NCI-H146 treated with DMSO at 0.1 percent for 48 hours (cell line): Measurements from ENCODE around the gene LGR6.
"Not testable (repeated sequence)": the region's sequence is repeated elsewhere in the genome, so short reads cannot be mapped to it uniquely, and the experiment has no call there.

ENCODE experiments used
- DNase-seq: peaks from one replicate; lab custom pipeline; 2025; ENCODE audit not compliant: unreplicated experiment; lab: John Stamatoyannopoulos, UW

Gene LGR6

GRCh38 chr1:202261209-202261958 is 67.8 kb downstream of the LGR6 start:
- DNase-seq: not testable (repeated sequence)

DNA sequence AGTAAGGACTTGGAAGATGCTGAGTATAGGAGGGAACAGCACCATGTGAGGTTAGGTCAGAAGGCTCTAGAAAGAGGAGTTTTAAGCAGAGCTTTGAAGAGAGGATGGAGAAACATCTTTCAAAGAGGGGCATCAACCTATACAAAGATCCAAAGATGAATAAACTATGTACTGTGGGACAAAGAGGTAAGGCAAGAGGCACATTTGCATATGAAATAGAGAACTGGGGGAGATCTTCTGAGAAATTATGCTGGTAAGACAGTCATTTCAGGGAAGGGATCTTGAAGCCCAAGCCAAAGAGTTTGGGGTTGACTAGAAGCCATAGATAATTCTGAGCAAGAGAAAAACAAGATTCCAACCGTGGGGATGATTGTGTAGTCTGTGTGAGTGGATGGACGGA is 70.0 kb downstream of the LGR6 start:
- no peak for DNase-seq

- DNase-seq: no peak
Measured at GRCh38 chr1:202264300-202264699, 70.7 kb downstream of the LGR6 start.

DNA sequence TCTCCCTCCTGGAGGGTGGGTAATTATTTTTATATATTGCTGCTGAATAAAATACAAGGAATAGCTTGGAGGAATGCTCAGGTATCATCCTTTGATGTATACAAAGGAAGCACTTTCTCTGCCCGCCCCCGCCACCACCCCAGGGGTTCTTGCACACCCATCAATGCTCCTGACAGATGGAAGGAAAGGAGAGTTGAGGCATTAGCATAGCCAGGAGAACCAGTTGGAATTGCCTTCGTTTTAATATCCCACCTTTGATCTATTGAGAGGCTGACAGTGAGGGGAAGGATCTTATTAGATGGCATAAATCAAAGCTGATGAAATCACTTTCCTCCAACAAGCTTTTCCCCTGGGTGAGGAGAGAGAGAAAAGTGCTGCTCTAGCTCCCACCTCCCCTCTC is 71.1 kb downstream of the LGR6 start:
- DNase-seq: no peak

- no peak for DNase-seq
Measured at GRCh38 chr1:202266061-202266765, 72.6 kb downstream of the LGR6 start.

- DNase-seq: no peak
Measured at GRCh38 chr1:202268032-202268431, 74.4 kb downstream of the LGR6 start.

GRCh38 chr1:202268817-202269216 is 75.2 kb downstream of the LGR6 start:
- DNase-seq: no peak

DNA sequence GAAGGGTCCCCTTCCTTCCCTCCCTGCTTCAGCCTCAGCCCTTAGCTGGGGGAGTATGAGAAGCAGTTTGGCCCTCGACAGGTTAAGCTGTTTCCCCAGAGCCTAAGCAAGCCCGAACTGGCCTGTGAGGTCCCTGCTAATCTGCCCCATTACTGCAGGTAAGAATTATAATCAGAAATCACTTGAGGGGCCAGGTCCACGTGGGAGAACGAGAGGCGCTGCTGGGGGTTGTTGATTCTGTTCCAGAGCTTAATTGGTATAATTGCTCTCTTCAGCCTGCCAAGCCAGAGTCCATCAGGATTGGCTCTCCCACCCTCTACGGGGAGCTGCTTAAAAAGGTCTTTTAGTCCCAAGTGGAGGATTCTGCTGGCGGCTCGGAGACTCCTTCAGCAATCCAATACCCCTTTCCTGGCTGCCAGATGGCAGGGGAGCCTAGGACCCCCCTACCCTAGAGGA is 77.3 kb downstream of the LGR6 start:
- peak; percentile 67 for DNase-seq

- DNase-seq: no peak
Measured at GRCh38 chr1:202272103-202272845, 78.7 kb downstream of the LGR6 start.

DNA sequence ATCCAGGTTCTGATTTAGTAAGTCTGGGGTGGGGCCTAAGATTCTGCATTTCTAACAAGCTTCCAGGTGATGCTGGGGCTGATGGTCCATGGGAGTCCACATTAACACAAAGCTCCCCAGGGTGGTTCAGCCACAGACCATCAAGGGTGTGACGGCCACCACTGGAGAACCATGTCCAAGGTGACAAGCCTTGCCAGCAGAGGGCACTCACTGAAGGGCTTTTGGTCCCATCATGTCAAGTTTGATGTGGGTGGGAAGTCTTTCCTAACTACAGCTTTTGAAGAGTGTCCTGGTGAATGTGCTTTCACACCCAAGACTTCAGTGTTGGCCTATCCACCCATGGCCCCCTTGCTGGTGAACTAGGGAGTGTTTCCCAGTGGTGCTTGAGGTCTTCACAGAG is 81.0 kb downstream of the LGR6 start:
- DNase-seq: no peak

GRCh38 chr1:202275061-202275770 is 81.6 kb downstream of the LGR6 start:
- DNase-seq: no peak

GRCh38 chr1:202276081-202276715 is 82.6 kb downstream of the LGR6 start:
- no peak for DNase-seq

- DNase-seq: no peak
Measured at GRCh38 chr1:202276920-202277319, 83.3 kb downstream of the LGR6 start.

- DNase-seq: no peak
Measured at GRCh38 chr1:202278751-202279150, 85.2 kb downstream of the LGR6 start.

DNA sequence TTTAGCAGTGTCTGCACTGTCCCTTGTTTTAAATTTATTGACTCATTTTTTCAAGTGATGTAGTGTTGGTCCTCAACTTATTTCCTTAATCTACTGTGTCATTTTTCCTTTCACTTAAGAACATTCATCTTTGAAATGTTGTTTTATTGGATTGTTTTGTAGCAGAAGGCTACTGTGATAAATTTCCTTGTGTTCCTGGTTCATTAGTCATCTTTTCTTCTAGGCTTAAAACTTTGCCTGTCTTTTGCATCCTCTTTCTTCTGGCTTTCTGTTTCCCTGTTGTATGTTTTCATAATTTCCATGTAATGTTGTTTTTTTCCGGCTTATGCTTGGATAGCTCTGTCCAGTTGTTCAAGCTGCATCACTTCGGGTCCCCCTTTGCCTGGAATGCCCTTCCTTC is 86.2 kb downstream of the LGR6 start:
- no peak for DNase-seq

DNA sequence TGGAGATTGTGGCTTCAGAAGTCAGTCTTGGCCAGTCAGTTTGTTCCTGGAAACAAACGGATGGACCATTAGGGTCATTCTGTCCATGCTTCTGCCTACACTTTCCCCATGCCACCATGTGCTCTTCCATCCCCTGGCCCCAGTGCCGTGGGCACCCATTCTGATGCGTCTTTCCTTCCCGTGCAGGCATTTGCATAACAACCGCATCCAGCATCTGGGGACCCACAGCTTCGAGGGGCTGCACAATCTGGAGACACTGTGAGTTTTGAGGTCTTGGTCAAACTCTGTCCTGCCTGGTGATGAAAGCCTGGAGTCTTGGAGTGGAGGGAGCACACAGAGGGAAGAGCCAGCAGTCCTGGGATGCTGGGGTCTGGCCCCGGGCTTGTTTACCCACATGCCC is 87.0 kb downstream of the LGR6 start:
- no peak for DNase-seq

GRCh38 chr1:202281316-202282024 is 87.9 kb downstream of the LGR6 start:
- no peak for DNase-seq

DNA sequence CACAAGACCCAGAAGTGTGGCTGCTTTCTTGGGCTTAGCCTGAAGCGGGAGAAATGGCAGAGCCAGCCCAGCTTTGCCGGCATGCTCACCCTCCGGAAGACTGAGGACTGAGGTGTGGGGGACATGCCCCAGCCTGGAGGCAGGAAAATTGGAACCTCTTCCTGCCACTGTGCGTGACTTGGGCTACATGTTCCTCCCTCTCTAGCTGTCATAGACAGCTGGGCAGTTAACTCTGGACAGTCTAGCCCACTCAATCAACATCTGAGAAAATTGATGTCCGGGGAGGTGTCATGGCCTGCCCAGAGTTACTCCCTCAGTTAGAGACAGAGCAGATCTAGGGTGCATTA is 88.4 kb downstream of the LGR6 start:
- DNase-seq: no peak

- no peak for DNase-seq
Measured at GRCh38 chr1:202282596-202283283, 89.1 kb downstream of the LGR6 start.

GRCh38 chr1:202283379-202283844 is 89.8 kb downstream of the LGR6 start:
- peak; percentile 9 for DNase-seq
